Loucy (cell line): Measurements from ENCODE around the gene LEPR.

ENCODE experiments used
- H2AFZ ChIP-seq: fragments of 200-600 bp; sonication (generic); 2 replicates; pipeline ENCODE4 v1.6.0; 2016; ENCODE audit warnings: antibody characterized with exemption, mild to moderate bottlenecking, low read length, moderate library complexity
- H3F3A ChIP-seq: fragments of 200-600 bp; 2 replicates; pipeline ENCODE4 v1.6.0; 2016; ENCODE audit warnings: antibody characterized with exemption, low read depth, mild to moderate bottlenecking
- H3K27me3 ChIP-seq: fragments of 200-600 bp; sonication (generic); 2 replicates; pipeline ENCODE4 v1.6.1; 2014; ENCODE audit warnings: low read length, mild to moderate bottlenecking; ENCODE audit not compliant: insufficient read depth, poor library complexity, severe bottlenecking
- H3K36me3 ChIP-seq: fragments of 200-600 bp; sonication (generic); 2 replicates; pipeline ENCODE4 v1.6.1; 2016; ENCODE audit warnings: low read length; ENCODE audit not compliant: insufficient read depth
- H3K4me1 ChIP-seq: fragments of 200-600 bp; sonication (generic); 2 replicates; pipeline ENCODE4 v1.5.1; 2014; ENCODE audit warnings: low read length, mild to moderate bottlenecking; ENCODE audit not compliant: insufficient read depth, poor library complexity, severe bottlenecking
- H3K4me2 ChIP-seq: fragments of 200-600 bp; sonication (generic); 2 replicates; pipeline ENCODE4 v1.6.0; 2014; ENCODE audit warnings: antibody characterized with exemption, low read length, low read depth, mild to moderate bottlenecking; ENCODE audit not compliant: poor library complexity, severe bottlenecking
- H3K4me3 ChIP-seq: fragments of 200-600 bp; sonication (generic); 2 replicates; pipeline ENCODE4 v1.5.1; 2014; ENCODE audit warnings: low read length, mild to moderate bottlenecking, mixed read lengths; ENCODE audit not compliant: poor library complexity, severe bottlenecking
- H3K79me2 ChIP-seq: fragments of 200-600 bp; sonication (generic); 2 replicates; pipeline ENCODE4 v1.6.1; 2014; ENCODE audit warnings: low read length; ENCODE audit not compliant: insufficient read depth
- H3K9ac ChIP-seq: fragments of 200-600 bp; sonication (generic); 2 replicates; pipeline ENCODE4 v1.6.0; 2014; ENCODE audit warnings: mild to moderate bottlenecking, low read depth, low read length, moderate library complexity; ENCODE audit not compliant: poor library complexity, severe bottlenecking
- H3K9me2 ChIP-seq: fragments of 200-600 bp; sonication (generic); replicated peaks from 2 replicates; pipeline ENCODE4 v1.6.1; 2016; ENCODE audit warnings: low read depth, low read length, mixed read lengths
- H3K9me3 ChIP-seq: fragments of 200-600 bp; sonication (generic); 2 replicates; pipeline ENCODE4 v1.6.1; 2014; ENCODE audit warnings: mild to moderate bottlenecking, antibody characterized with exemption, low read length, low read depth; ENCODE audit not compliant: insufficient read depth
- H4K20me1 ChIP-seq: fragments of 200-600 bp; sonication (generic); 2 replicates; pipeline ENCODE4 v1.6.0; 2014; ENCODE audit warnings: antibody characterized with exemption, low read length, mild to moderate bottlenecking; ENCODE audit not compliant: insufficient read depth, poor library complexity, severe bottlenecking
- EZH2phosphoT487 ChIP-seq: fragments of 200-600 bp; IDR thresholded peaks from 2 replicates; pipeline ENCODE4 v1.6.1; 2018; ENCODE audit warnings: antibody characterized with exemption, mild to moderate bottlenecking, moderate library complexity, borderline replicate concordance
- TF ChIP-seq, protein P1 (sequence below): fragments of 200-600 bp; sonication (generic); conservative IDR thresholded peaks from 2 replicates; pipeline ENCODE4 v1.5.1; 2014; ENCODE audit warnings: mild to moderate bottlenecking, antibody characterized with exemption, low read length

Gene LEPR

DNA sequence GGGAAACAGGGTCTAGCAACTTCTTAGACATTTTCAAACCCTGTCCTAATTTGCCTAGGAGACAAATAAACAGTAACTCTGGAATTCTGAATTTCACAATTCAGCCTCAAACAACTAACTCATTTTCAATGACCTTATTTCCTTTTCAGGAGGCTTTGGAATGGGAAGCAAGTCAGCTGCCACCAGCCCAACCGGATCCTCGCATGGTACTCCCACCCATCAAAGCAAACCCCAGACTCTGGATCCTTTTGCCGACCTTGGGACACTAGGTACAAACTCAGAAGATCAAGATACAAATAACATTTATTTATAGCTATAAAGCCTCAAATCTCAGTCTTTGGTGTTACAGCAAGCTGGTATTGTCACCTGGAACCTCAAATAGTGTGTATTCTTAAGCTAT, 18.9 kb upstream of the LEPR start:
- Histone ChIP-seq H3K4me3 (no peak overlapping the region), H3K27me3 (no peaks in the 10 kb centered on the region), H3K4me2 (no peak overlapping the region), H3K9me2 (no peaks in the 10 kb centered on the region), H3K79me2 (no peaks in the 10 kb centered on the region), H2AFZ (no peak overlapping the region), H3K4me1 (no peaks in the 10 kb centered on the region), H3K9me3 (no peaks in the 10 kb centered on the region), H3F3A (no peaks in the 10 kb centered on the region), H3K36me3 (peaks cover 17% of the 10 kb centered on the region; the same call in 1 of the 2 replicates), H3K9ac (no peak overlapping the region), H4K20me1 (no peaks in the 10 kb centered on the region)
- TF ChIP-seq EZH2phosphoT487: no peak
- TF ChIP-seq, protein P1, sequence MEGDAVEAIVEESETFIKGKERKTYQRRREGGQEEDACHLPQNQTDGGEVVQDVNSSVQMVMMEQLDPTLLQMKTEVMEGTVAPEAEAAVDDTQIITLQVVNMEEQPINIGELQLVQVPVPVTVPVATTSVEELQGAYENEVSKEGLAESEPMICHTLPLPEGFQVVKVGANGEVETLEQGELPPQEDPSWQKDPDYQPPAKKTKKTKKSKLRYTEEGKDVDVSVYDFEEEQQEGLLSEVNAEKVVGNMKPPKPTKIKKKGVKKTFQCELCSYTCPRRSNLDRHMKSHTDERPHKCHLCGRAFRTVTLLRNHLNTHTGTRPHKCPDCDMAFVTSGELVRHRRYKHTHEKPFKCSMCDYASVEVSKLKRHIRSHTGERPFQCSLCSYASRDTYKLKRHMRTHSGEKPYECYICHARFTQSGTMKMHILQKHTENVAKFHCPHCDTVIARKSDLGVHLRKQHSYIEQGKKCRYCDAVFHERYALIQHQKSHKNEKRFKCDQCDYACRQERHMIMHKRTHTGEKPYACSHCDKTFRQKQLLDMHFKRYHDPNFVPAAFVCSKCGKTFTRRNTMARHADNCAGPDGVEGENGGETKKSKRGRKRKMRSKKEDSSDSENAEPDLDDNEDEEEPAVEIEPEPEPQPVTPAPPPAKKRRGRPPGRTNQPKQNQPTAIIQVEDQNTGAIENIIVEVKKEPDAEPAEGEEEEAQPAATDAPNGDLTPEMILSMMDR: no peak

DNA sequence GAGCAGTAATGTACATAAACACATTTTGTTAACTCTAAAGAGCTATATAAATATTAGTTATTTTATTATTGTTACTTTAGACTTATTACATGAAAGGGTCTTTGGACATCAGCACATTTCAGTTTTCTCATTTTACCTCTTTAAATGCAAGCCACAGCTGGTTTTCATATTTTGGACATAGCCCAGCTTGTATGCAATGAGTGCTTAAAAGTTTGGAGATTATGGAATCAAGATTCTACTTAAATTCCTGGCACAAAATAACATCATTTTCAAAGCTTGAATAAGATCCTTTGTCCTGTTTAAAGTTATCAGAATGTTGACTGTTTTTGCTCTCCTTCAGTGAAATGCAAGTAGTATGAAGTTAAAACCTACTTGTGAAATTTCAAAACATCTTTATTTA, 15.5 kb upstream of the LEPR start:
- Histone ChIP-seq H3K36me3 (peaks cover 28% of the 10 kb centered on the region; the same call in 1 of the 2 replicates), H3K4me3 (no peak overlapping the region), H3K27me3 (no peaks in the 10 kb centered on the region), H3K9me2 (no peaks in the 10 kb centered on the region), H3K4me2 (no peak overlapping the region), H3K9me3 (no peaks in the 10 kb centered on the region), H3K79me2 (no peaks in the 10 kb centered on the region), H3K4me1 (no peaks in the 10 kb centered on the region), H4K20me1 (no peaks in the 10 kb centered on the region), H3F3A (no peaks in the 10 kb centered on the region), H3K9ac (no peak overlapping the region), H2AFZ (no peak overlapping the region)
- no peak for TF ChIP-seq EZH2phosphoT487
- TF ChIP-seq, protein P1: no peak

DNA sequence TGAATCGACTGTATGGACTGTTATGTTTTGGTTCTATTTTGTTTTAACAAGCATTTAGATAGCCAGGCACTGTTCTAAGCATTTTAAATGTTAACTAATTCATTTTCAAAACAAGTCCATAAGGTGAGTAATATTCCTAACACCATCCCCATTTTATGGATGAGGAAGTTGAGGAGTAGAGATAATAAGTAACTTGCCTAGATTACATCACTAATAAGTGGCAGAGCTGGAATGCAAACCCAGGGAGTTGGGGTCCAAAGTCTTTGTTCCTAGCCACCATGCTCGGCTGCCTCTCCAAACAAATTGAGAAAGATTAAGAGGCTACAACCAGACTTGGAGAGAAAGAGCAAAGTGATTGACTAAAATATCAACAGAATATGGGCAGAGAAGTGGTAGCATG, 12.6 kb upstream of the LEPR start:
- no peaks in the 10 kb centered on the region for H3K9me2 ChIP-seq
- H3K4me1 ChIP-seq: no peaks in the 10 kb centered on the region
- no peaks in the 10 kb centered on the region for H3K9me3 ChIP-seq
- H3K4me3 ChIP-seq: no peak overlapping the region
- no peak overlapping the region for H3K9ac ChIP-seq
- H2AFZ ChIP-seq: no peak overlapping the region
- no peaks in the 10 kb centered on the region for H4K20me1 ChIP-seq
- no peak for TF ChIP-seq EZH2phosphoT487
- TF ChIP-seq, protein P1: no peak
- H3F3A ChIP-seq: no peaks in the 10 kb centered on the region
- H3K79me2 ChIP-seq: no peaks in the 10 kb centered on the region
- no peak overlapping the region for H3K4me2 ChIP-seq
- H3K36me3 ChIP-seq: peaks cover 22% of the 10 kb centered on the region; the same call in 1 of the 2 replicates
- H3K27me3 ChIP-seq: no peaks in the 10 kb centered on the region
